ENCODE results near the gene MYH9.
A peak's percentile ranks its signal among the peaks of the same experiment; 100 is the strongest.
"Not testable (repeated sequence)": the region's sequence is repeated elsewhere in the genome, so short reads cannot be mapped to it uniquely, and the experiment has no call there.

MYH9 gene

GRCh38 chr22:36413022-36413775 is 25.4 kb upstream of the MYH9 start:
- no peak for DNase-seq (ENCODE audit: low read depth in 2 of 2)

- no peak for DNase-seq (ENCODE audit: low read depth in 2 of 2)
These were observed 24.0 kb upstream of the MYH9 start for GRCh38 chr22:36411589-36412258.

DNA sequence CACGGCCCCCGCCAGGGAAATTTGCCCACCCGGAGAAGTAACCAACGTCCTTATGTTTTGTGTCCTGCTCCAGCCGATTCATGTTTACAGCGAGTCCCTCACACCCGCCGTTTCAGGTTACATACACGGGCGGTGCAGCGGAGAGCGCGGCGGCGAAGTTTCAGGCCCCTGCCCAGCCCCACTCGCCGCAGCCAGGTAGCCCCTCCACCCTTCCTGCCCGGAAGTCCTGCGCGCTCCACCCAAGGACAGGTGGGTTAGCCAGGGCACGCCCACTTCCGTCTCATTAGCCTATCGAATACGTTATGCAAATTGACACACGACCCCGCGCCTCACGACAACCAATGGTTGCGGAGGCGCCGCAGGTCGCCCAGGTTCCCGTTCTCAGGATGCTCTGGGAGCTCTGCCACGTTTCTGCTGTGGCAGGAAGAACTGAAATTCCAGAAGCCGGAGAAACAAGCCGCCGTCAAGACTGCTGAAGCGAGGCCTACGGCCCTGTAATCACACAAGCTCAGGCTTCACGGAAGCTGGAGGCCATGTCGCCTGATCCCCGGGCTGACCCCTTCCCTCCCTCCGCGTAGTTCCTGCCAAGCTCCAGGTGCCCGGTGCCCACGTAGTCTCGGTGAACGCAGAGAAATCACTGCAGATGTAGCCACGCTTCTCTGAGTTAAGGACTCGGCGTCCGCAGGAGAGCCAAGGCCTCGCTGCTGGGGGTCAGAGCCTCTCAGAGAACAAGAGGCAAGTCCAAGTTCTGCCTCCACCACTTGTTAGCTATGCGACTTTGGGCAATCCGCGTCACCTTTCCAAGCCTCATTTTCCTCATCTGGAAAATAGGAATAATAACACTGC is 22.4 kb upstream of the MYH9 start:
- DNase-seq (ENCODE audit: low read depth in 2 of 2), result peak in 1 of 2 donors; percentile 39

DNA sequence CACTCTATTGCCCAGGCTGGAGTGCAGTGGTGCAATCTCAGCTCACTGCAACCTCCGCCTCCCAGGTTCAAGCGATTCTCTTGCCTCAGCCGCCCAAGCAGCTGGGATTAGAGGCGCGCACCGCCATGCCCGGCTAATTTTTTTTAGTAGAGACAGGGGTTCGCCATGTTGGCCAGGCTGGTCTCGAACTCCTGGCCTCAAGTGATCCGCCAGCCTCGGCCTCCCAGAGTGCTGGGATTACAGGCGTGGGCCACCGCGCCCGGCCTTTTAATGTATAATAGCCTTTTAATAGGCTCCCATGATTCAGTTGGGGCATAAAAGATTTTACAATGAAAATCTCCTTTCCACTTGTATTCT is 21.8 kb upstream of the MYH9 start:
- DNase-seq (ENCODE audit: low read depth in 2 of 2), result not testable (repeated sequence)

- no peak for DNase-seq (ENCODE audit: low read depth in 2 of 2)
These were observed 21.3 kb upstream of the MYH9 start for GRCh38 chr22:36409056-36409455.

GRCh38 chr22:36406721-36407120 is 19.0 kb upstream of the MYH9 start:
- DNase-seq (ENCODE audit: low read depth in 2 of 2), result no peak

- peak in 1 of 2 donors; percentile 31 for DNase-seq (ENCODE audit: low read depth in 2 of 2)
These were observed 18.1 kb upstream of the MYH9 start for GRCh38 chr22:36405671-36406538.

- DNase-seq (ENCODE audit: low read depth in 2 of 2), result no peak
These were observed 17.5 kb upstream of the MYH9 start for GRCh38 chr22:36405221-36405661.

- DNase-seq (ENCODE audit: low read depth in 2 of 2), result no peak
These were observed 16.7 kb upstream of the MYH9 start for GRCh38 chr22:36404446-36404845.

- no peak for DNase-seq (ENCODE audit: low read depth in 2 of 2)
These were observed 11.7 kb upstream of the MYH9 start for GRCh38 chr22:36399472-36399778.

- no peak for DNase-seq (ENCODE audit: low read depth in 2 of 2)
These were observed 11.1 kb upstream of the MYH9 start for GRCh38 chr22:36398601-36399471.

DNA sequence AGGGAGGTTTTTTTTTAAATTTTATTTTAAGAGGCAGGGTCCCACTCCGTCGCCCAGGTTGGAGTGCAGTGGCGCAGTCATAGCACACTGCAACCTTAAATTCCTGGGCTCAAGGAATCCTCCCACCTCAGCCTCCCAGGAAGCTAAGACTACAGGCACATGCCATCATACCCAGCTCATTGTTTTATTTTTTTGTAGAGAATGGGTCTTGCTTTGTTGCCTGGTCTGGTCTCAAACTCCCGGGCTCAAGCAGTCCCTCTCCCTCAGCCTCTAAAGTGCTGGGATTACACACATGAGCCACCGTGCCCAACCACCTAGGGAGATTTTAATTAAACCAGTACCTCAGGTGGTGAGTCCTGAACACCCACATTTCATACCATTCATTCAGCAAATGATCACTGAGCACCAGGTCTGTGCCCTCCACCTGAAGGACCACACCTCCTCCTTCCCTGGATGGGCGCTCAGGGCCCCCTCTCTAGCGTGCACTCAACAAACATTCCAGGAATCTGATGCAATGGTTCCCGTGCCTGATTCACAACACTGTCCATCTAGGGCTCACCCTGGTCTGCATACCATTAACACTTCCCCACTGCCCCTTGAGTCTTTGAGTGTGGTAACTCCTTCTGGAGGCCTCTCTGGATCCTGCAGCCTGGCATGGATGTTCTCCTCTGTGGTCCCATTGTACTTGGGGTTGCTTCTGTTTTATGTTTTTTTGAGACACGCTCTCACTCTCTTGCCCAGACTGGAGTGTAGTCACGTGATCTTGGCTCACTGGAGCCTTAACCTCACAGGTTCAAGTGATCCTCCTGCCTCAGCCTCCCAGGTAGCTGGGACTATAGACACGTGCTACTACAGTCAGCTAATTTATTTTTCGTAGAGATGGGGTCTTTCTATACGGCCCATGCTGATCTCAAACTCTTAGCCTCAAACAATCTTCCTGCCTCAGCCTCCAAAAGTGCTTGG is 9.6 kb upstream of the MYH9 start:
- no peak for DNase-seq (ENCODE audit: low read depth in 2 of 2)

DNA sequence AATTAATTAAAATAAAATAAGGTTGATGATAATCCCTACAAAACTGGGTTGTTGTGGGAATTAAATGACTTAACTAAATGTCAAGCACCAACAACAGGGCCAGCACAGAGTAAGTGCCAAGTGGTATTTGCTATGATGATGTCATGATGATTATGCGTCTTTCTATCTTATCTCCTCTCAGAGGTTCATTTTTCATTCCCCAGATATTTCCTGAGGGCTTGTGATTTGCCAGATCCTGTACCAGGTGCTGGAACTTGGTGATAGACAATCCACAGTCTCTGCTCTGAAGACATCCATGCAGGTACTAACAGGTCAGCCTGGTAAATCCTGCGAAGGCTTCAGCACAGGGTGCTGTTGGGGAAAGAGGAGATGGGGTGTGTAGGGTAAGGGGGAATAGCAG is 8.1 kb upstream of the MYH9 start:
- no peak for DNase-seq (ENCODE audit: low read depth in 2 of 2)

DNA sequence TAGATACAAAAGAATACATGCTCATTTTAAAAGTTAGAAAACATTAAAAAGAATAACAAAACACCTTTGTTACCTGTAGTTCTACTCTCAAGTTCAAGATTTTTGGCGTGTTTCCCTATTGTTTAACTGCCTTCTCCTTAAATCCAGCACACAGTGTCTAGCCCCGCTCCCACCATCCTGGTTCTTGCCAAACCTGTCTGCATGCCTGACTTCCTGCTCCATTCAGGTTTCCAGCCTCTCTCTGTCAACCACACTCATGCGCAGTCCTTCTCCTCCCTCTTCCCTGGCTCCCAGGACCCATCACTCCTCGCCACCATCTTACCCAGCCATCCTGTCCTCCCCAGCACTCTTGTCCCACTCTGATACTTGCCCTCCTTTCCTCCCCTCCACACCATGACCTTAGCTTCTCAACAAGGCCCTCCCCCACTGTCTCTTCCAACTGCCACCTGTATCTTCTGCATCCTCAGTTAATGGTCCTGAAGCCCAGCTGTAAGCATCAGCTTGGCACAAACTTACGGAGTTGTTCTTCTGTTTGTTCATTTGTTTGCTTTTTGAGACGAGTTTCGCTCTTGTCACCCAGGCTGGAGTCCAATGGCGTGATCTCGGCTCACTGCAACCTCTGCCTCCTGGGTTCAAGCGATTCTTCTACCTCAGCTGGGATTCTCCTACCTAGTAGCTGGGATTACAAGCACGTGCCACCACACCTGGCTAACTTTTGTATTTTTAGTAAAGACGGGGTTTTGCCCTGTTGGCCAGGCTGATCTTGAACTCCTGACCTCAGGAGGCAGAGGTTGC is 7.5 kb upstream of the MYH9 start:
- DNase-seq (ENCODE audit: low read depth in 2 of 2), result no peak

- DNase-seq (ENCODE audit: low read depth in 2 of 2), result no peak
These were observed 3.9 kb upstream of the MYH9 start for GRCh38 chr22:36391638-36392037.

DNA sequence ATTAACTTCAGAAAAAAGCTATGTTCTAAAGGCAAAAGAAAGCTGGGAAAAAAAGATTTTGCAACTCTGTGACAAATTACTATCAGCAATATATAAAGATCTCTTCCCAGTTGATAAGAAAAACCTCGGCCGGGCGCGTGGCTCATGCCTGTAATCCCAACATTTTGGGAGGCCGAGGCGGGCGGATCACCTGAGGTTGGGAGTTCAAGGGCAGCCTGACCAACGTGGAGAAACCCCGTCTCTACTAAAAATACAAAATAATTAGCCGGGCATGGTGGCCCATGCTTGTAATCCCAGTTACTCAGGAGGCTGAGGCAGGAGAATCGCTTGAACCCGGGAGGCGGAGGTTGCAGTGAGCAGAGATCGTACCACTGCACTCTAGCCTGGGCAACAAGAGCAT is 1.4 kb upstream of the MYH9 start:
- DNase-seq (ENCODE audit: low read depth in 2 of 2), result not testable (repeated sequence)

GRCh38 chr22:36387709-36387958 is 133 bp downstream of the MYH9 start:
- DNase-seq (ENCODE audit: low read depth in 2 of 2), result no peak

DNA sequence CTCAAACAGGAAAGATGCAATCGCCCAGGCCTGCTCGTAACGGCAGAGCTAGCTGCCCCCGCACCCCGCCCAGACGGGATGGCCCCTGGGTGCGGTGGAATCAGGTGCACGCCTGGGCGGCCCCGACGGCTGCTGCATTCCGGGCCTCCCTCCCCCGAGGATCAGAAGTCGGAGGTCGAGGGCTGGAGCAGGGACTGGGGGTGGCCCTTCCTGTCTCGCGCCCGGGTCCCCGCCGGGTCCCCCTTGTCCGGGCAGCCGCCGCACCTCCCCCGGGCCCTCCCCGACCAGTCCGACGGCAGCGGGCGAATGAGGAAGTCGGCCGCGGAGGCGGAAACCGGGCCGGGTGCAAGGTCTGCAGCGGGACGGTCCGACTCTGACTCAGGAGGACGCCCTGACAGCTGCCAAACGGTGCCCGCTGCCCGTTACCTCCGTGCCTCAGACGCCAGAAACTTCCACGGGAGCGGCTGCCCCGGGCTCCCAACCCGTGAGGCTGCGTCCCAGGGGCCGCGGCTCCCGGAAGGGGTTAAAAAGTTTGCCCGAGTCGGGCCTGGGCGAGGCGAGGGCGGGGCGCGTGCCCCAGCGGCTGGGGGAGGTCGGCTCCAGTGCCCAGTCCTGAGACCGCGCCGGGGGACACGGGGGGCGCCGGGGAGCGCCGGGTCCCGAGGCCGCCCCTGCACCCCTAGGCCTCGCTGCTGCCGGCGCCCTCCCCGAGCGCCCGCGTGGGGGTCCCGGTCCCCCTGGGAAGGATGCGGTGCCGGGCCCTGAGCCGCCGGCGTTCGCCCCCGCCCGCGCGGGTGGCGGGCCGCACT is 663 bp downstream of the MYH9 start:
- DNase-seq (ENCODE audit: low read depth in 2 of 2), result no peak
